Activated naive CD8-positive, alpha-beta T cell (primary cell): ENCODE data around the gene HECW1.
"Not testable (repeated sequence)": the region's sequence is repeated elsewhere in the genome, so short reads cannot be mapped to it uniquely, and the experiment has no call there.

Experiments used
- H3K27ac Mint-ChIP-seq: one replicate; pipeline ENCODE4 v1.8.0; 2021; ENCODE audit warnings: mixed read lengths
- H3K27me3 Mint-ChIP-seq: one replicate; pipeline ENCODE4 v1.8.0; 2021; ENCODE audit warnings: mixed read lengths
- H3K36me3 Mint-ChIP-seq: one replicate; pipeline ENCODE4 v1.8.0; 2021; ENCODE audit warnings: mixed read lengths
- H3K4me1 Mint-ChIP-seq: one replicate; pipeline ENCODE4 v1.8.0; 2021; ENCODE audit warnings: low read depth, mixed read lengths
- H3K4me3 Mint-ChIP-seq: one replicate; pipeline ENCODE4 v1.8.0; 2021; ENCODE audit warnings: mild to moderate bottlenecking, mixed read lengths
- H3K9me3 Mint-ChIP-seq: one replicate; pipeline ENCODE4 v1.8.0; 2021; ENCODE audit warnings: low read depth, mixed read lengths

Gene HECW1

DNA sequence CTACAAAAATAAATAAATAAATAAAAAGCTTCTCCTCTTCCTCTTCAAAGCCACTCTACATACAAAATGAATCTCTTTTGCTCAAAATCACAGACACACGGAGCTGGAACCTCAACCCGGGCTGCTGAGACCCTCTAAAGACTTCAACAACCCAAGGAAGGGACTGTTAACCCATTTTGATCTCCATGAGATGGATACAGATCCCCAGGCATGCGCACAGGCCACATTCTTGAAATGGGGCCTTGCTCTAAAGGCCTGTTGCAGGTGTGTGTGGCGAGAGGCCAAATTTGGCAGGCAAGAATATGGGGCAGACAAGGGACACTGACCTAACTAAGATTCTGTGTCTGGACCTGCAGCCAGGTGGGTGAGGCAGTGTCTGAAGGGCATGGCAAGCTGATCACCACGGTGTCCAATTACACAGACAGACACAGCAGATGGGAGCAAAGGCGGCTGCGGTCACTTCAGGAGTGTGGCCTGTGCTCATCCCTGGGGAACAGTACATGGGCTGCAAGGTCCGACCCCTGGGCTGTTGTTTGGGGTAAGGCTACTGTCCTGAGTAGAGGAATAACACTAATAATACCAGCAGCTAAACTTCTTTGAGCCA lies 219.8 kb downstream of the HECW1 start:
- H3K9me3 Mint-ChIP-seq, result no peaks in the 10 kb centered on the region
- H3K4me3 Mint-ChIP-seq, result no peak overlapping the region
- H3K36me3 Mint-ChIP-seq, result no peaks in the 10 kb centered on the region
- H3K27me3 Mint-ChIP-seq, result peaks cover 3% of the 10 kb centered on the region
- no peak overlapping the region for H3K27ac Mint-ChIP-seq
- no peaks in the 10 kb centered on the region for H3K4me1 Mint-ChIP-seq

DNA sequence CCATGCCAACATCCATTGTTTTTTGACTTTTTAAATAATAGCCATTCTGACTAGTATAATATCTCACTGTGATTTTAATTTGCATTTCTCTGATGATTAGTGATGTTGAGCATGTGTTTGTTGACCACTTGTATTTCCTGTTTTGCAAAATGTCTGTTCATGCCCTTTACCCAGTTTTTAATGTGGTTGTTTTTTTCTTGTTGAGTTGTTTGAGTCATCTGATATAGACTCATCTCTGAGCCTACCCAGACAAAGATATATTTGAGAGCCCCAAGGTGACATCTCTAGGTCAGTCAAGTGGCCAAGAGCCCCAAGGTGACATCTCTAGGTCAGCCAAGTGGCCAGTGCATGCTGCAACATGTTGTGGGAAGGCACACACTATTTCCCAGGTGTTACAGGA lies 224.7 kb downstream of the HECW1 start:
- no peaks in the 10 kb centered on the region for H3K4me1 Mint-ChIP-seq
- no peak overlapping the region for H3K4me3 Mint-ChIP-seq
- no peaks in the 10 kb centered on the region for H3K9me3 Mint-ChIP-seq
- H3K27ac Mint-ChIP-seq, result no peak overlapping the region
- peaks cover 10% of the 10 kb centered on the region for H3K27me3 Mint-ChIP-seq
- H3K36me3 Mint-ChIP-seq, result no peaks in the 10 kb centered on the region

DNA sequence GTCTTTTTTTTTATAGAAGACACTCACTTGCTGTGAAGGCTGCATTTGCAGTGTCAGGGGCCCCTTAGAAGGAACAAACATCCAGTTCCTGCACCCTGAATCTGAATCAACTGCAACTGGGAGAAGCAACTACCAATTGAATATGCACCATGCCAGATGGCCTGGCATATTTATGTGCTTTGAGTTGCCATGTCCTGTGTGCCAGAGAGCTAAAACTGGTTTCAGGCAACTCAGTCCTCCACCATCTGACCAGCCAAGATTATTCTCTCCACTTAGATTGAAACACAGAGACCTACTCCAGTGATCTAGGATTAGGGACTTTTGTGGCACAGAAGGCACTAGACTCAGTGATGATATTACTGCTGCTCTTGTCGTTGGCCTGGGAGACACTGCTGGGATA lies 225.4 kb downstream of the HECW1 start:
- Mint-ChIP-seq H3K36me3 (no peaks in the 10 kb centered on the region), H3K4me3 (no peak overlapping the region), H3K4me1 (no peaks in the 10 kb centered on the region), H3K27ac (no peak overlapping the region), H3K27me3 (peaks cover 10% of the 10 kb centered on the region), H3K9me3 (no peaks in the 10 kb centered on the region)

DNA sequence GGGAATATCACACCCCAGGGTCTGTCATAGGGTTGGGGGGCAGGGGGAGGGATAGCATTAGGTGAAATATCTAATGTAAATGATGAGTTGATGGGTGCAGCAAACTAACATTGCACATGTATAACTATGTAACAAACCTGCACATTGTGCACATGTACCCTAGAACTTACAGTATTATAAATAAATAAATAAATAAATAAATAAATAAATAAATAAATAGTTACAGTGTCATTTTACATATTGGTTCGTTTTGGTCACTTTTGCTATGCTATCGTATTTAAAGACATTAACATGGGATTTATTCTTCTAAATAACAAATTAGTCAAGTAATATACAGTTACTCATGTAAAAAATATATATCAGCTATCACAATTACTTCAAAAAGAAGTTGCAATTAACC lies 228.7 kb downstream of the HECW1 start:
- Mint-ChIP-seq H3K9me3 (no peaks in the 10 kb centered on the region), H3K36me3 (no peaks in the 10 kb centered on the region), H3K4me1 (no peaks in the 10 kb centered on the region), H3K27ac (no peak overlapping the region), H3K4me3 (no peak overlapping the region), H3K27me3 (peaks cover 22% of the 10 kb centered on the region)

DNA sequence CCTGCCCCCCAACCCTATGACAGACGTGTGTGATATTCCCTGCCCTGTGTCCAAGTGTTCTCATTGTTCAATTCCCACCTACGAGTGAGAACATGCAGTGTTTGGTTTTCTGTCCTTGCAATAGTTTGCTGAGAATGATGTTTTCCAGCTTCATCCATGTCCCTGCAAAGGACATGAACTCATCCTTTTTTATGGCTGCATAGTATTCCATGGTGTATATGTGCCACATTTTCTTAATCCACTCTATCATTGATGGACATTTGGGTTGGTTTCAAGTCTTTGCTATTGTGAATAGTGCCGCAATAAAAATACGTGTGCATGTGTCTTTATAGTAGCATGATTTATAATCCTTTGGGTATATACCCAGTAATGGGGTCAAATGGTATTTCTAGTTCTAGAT lies 231.0 kb downstream of the HECW1 start:
- H3K27ac Mint-ChIP-seq, H3K4me1 Mint-ChIP-seq, H3K4me3 Mint-ChIP-seq, H3K36me3 Mint-ChIP-seq, H3K9me3 Mint-ChIP-seq: not testable (repeated sequence)
- H3K27me3 Mint-ChIP-seq, result peaks cover 23% of the 10 kb centered on the region

DNA sequence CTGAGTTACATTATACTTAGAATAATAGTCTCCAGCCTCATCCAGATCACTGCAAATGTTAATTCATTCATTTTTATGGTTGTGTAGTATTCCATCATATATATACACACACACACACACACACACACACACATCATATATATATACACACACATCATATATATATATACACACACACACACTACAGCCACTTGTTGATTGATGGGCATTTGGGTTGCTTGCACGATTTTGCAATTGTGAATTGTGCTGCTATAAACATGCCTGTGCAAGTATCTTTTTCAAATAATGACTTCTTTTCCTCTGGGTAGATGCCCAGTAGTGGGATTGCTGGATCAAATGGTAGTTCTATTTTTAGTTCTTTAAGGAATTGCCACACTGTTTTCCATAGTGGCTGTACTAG lies 233.2 kb downstream of the HECW1 start:
- not testable (repeated sequence) for H3K36me3 Mint-ChIP-seq, H3K9me3 Mint-ChIP-seq, H3K4me1 Mint-ChIP-seq, H3K4me3 Mint-ChIP-seq, H3K27ac Mint-ChIP-seq
- H3K27me3 Mint-ChIP-seq, result peaks cover 19% of the 10 kb centered on the region

DNA sequence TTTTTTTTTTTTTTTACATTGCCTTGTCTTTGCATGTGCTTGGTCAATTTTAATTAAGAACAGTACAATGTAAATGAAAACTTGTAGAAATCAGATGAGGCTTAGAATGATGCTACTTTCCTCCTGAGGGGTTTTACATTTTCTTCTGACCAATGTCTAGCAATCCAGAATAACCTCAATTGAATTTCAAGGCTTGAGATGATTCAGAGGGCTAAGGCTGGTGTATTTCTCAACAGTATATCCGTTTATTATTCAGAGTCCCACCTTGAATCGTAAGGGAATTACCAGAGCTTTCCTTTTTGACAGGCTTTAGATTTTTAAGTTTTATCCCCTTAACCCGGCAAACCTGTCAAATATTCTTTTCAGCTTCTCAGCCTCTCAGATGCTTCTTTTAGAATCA lies 239.2 kb downstream of the HECW1 start:
- Mint-ChIP-seq H3K4me1 (no peaks in the 10 kb centered on the region), H3K4me3 (no peak overlapping the region), H3K27me3 (peaks cover 16% of the 10 kb centered on the region), H3K9me3 (peaks cover 7% of the 10 kb centered on the region), H3K27ac (no peak overlapping the region), H3K36me3 (no peaks in the 10 kb centered on the region)

DNA sequence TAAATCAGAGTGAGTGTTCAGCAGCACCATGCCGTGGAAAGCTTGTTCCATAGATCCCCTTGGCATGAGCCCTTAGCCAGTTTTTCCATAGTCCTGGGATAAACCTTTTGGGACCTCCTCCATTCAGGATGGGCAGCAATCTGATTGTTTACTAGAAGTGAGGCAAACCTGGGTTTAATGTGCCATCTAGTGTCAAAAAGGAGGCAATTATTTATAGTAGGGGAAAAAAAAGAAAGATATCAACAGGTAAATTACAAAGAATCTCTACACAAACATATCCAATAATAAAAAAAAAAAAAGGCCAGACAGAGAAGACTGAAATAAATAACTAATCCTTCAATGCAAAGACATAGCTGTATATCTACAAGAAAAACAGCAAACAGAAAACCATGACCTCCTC lies 241.5 kb downstream of the HECW1 start:
- H3K27ac Mint-ChIP-seq, result no peak overlapping the region
- no peaks in the 10 kb centered on the region for H3K4me1 Mint-ChIP-seq
- peaks cover 13% of the 10 kb centered on the region for H3K27me3 Mint-ChIP-seq
- H3K4me3 Mint-ChIP-seq, result no peak overlapping the region
- no peaks in the 10 kb centered on the region for H3K36me3 Mint-ChIP-seq
- peaks cover 7% of the 10 kb centered on the region for H3K9me3 Mint-ChIP-seq

DNA sequence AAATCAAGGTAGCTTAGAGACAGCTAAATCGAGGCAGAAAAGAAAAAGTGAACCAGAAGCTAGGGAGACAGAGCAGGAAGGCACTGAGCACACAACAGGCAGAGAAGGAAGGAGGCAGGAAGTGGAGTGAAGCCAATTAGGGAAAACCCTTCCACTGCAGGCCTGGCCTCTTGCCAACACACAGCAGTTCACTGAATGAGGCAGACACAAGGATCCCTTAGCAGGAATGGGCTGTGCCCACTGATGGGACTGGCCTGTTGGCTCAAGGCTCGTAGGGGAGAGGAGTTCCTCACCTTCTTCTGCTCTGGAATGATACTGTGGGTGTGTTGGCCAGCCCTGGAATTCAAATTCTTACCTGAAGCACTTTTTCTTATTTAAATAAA lies 250.2 kb downstream of the HECW1 start:
- no peaks in the 10 kb centered on the region for H3K4me1 Mint-ChIP-seq
- no peaks in the 10 kb centered on the region for H3K36me3 Mint-ChIP-seq
- no peak overlapping the region for H3K4me3 Mint-ChIP-seq
- H3K9me3 Mint-ChIP-seq, result no peaks in the 10 kb centered on the region
- no peak overlapping the region for H3K27ac Mint-ChIP-seq
- H3K27me3 Mint-ChIP-seq, result no peaks in the 10 kb centered on the region

DNA sequence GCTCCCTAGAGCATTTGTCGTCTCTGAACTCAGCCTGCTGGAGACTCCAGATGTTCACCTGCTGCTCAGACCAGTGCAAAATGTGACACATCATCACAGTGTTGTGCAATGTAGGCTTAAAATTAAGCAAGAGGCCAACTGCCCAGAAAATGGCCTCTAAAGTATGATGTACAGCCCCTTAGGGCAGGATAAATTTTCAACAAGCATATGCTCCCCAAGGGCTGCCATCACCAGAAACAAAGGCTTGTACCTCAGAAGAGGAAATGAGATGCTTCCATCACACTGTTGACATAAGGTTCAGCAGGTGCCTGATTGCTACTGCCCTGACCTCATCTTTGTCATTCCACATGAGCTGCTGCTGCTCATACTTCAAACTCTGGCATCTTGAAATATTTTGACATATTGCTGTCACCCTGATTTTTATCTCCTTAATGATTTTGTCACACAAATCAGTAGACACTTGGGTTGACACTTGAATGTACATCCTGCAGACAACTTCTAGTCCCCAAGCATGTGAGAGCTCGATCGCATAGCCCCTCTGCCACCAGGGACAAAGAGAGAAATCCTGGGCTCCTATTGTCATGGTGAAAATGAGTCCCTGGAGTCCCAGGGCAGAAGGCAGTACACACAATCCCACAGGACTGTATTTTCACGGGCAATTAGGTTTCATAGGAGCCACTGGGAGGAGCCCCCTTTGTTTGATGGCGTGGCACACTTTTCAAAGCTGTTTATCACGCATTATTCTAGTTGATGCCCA lies 250.8 kb downstream of the HECW1 start:
- H3K4me3 Mint-ChIP-seq, result no peak overlapping the region
- no peaks in the 10 kb centered on the region for H3K27me3 Mint-ChIP-seq
- H3K9me3 Mint-ChIP-seq, result no peaks in the 10 kb centered on the region
- H3K4me1 Mint-ChIP-seq, result no peaks in the 10 kb centered on the region
- no peaks in the 10 kb centered on the region for H3K36me3 Mint-ChIP-seq
- no peak overlapping the region for H3K27ac Mint-ChIP-seq

DNA sequence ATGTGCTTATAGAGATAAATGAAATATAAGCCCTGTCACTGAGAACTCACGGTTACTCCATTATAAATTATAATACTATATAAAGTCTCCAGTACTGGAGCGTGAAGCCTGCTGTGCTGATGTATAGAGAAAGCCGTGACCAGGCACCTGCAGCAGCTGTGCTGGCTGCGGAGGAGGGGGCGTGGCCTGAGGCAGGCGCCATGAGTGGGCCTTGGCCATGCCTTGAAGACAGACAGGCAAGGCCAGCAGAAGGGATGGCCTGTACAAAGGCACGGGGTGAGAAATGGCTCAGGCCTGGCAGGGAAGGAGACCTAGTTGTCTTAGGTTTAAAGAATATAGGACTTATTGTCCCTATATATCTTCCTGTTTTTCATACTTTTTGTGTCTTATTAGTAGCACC lies 251.9 kb downstream of the HECW1 start:
- no peaks in the 10 kb centered on the region for H3K27me3 Mint-ChIP-seq
- no peak overlapping the region for H3K27ac Mint-ChIP-seq
- H3K4me1 Mint-ChIP-seq, result no peaks in the 10 kb centered on the region
- H3K9me3 Mint-ChIP-seq, result no peaks in the 10 kb centered on the region
- no peaks in the 10 kb centered on the region for H3K36me3 Mint-ChIP-seq
- no peak overlapping the region for H3K4me3 Mint-ChIP-seq

DNA sequence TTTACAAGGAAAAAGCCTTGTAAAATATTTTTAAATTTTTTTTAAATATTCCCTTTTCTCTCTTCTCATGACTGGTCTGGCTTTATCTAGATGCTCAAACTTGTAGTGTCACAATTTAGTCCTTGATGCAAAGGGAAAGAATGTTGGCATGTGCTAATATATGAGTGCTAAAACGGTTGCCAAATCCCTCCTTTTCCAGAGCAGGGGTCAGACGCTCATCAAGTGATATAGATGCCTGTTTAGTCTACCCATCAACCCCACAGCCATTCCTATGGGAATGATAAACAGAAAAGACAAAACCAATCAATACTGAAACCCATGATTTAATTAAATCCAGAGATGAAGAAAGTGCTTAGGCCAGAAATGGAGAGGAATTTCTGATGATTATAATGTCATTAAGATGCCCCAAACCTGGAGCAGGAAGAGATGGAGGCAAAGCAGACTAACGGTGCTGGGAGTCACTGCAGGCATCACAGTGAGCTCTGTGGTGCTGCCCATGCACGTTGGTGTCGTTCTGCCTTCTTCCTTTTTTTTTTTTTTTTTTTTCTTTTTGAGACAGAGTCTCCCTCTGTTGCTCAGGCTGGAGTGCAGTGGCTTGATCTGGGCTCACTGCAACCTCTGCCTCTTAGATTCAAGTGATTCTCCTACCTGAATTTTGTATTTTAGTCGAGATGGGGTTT lies 260.4 kb downstream of the HECW1 start:
- Mint-ChIP-seq H3K36me3 (no peaks in the 10 kb centered on the region), H3K27me3 (peaks cover 3% of the 10 kb centered on the region)

DNA sequence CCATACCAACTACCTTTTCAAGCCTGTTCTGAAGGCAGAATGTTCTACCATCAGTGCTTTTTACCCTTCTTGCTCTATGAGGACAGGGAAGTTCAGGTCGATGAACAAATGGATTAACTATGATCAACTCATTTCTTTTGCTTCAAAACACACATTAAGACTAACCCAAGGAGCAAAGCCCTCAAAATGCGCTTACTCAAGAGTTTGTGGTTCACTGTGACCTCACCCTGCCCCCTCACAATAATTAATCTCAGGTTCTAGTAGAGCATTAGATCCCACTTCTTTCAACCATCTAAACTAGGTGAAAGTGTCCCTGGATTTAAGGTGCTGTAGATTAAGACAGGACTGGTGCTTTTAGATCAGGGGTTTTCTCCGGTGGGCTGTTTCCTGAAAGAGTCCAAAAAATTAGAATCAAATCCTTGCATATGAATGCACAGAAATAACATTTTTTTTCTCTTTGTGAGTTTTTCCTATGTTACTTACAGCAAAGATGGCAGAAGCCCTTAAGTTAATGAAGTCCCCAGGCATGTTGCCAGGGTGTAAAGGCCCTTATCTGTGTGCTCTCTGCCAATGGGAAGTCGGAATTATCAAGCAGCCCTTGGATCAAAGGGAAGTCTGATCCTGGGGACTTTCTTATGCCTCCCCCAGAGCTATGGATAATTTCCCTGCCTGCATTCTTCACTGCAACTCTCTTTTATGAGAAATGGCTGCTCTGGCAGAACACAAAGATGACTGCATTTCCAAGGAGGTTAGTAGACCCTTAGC lies 264.9 kb downstream of the HECW1 start:
- Mint-ChIP-seq H3K9me3 (no peaks in the 10 kb centered on the region), H3K4me3 (no peak overlapping the region), H3K4me1 (no peaks in the 10 kb centered on the region), H3K27me3 (peaks cover 5% of the 10 kb centered on the region), H3K36me3 (no peaks in the 10 kb centered on the region), H3K27ac (no peak overlapping the region)

More for the DNA sequence above, 260.4 kb downstream of the HECW1 start:
- no peak overlapping the region for H3K4me3 Mint-ChIP-seq
- no peaks in the 10 kb centered on the region for H3K9me3 Mint-ChIP-seq
- H3K4me1 Mint-ChIP-seq, result no peaks in the 10 kb centered on the region
- H3K27ac Mint-ChIP-seq, result no peak overlapping the region

DNA sequence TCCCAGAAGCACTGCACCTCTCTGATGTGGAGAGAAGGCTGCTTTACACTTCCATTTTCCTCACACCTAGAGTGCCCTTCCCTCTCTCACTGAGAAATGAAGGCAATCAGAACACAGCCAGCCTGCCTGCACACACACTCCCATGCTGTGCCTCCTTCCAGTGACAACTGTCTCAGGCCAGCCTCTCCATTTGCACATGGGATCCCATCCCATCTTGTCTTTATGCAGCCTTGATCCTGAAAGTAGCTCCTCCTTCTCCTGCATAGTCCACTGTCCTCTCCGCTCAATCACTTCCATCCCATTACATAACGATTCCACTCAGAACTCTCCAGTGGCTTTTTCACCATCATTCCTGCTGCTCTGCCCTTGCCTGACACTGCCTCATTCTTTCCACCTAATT lies 266.8 kb downstream of the HECW1 start:
- H3K27me3 Mint-ChIP-seq, result peaks cover 3% of the 10 kb centered on the region
- no peaks in the 10 kb centered on the region for H3K36me3 Mint-ChIP-seq
- H3K4me1 Mint-ChIP-seq, result no peaks in the 10 kb centered on the region
- H3K27ac Mint-ChIP-seq, result no peak overlapping the region
- H3K4me3 Mint-ChIP-seq, result no peak overlapping the region
- H3K9me3 Mint-ChIP-seq, result no peaks in the 10 kb centered on the region

DNA sequence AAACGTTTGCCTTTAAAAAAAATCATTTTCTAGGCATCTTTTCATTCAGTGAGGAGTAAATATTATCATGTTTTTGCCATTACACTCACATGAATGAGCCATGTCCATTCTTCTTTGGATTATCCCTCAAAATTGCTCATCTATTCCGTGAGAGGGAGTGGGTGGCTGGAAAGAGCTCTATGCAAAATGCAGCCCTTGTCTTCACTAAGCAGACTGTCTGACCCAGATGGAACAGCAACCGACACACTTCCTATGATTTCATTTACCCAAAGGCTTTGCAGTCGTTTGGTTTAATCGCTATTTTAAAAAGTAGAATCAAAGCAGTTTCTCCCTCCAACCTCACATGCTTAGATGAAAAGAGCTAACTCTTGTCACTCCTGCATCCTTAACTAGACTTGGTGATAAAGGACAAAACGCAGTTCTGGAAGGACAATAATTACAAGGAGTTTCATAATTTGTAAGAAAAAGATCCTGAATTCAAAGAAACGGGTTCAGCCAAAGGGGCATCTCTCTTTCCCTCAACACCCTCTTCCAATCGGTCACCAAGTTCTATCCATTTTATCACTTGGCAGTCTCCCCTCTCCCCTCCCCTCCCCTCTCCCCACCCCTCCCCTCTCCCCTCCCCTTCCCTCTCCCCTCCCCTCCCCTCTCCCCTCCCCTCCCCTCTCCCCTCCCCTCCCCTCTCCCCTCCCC lies 272.3 kb downstream of the HECW1 start:
- no peak overlapping the region for H3K27ac Mint-ChIP-seq
- no peaks in the 10 kb centered on the region for H3K36me3 Mint-ChIP-seq
- no peak overlapping the region for H3K4me3 Mint-ChIP-seq
- no peaks in the 10 kb centered on the region for H3K9me3 Mint-ChIP-seq
- peaks cover 3% of the 10 kb centered on the region for H3K27me3 Mint-ChIP-seq
- H3K4me1 Mint-ChIP-seq, result no peaks in the 10 kb centered on the region
